Neuronal stem cell (in vitro differentiated cells): ENCODE results near the gene FUT6.
"Not testable (repeated sequence)": the region's sequence is repeated elsewhere in the genome, so short reads cannot be mapped to it uniquely, and the experiment has no call there.

ENCODE experiments used
- DNase-seq: peaks from one replicate; pipeline ENCODE4 v3.0.0-alpha.2; 2013; ENCODE audit warnings: low spot score
- H2AFZ ChIP-seq: one replicate; pipeline ENCODE4 v1.6.1; 2013; ENCODE audit warnings: mild to moderate bottlenecking, low read length, inconsistent platforms
- H2AK5ac ChIP-seq: 2 replicates; pipeline ENCODE4 v1.6.1; 2013; ENCODE audit warnings: low read depth, mild to moderate bottlenecking, inconsistent platforms, low read length, moderate library complexity, mixed read lengths
- H2BK120ac ChIP-seq: 2 replicates; pipeline ENCODE4 v1.6.1; 2013; ENCODE audit warnings: low read depth, mild to moderate bottlenecking, inconsistent platforms, low read length, moderate library complexity, mixed read lengths
- H2BK12ac ChIP-seq: one replicate; pipeline ENCODE4 v1.6.1; 2013; ENCODE audit warnings: low read length, inconsistent platforms
- H2BK15ac ChIP-seq: 2 replicates; pipeline ENCODE4 v1.6.1; 2013; ENCODE audit warnings: mild to moderate bottlenecking, low read length, inconsistent platforms, mixed read lengths
- H2BK5ac ChIP-seq: one replicate; pipeline ENCODE4 v1.6.1; 2013; ENCODE audit warnings: inconsistent platforms, mild to moderate bottlenecking, low read length, moderate library complexity
- H3K14ac ChIP-seq: one replicate; pipeline ENCODE4 v1.6.1; 2013; ENCODE audit warnings: low read length, inconsistent platforms
- H3K18ac ChIP-seq: 2 replicates; pipeline ENCODE4 v1.6.1; 2013; ENCODE audit warnings: low read length, inconsistent platforms
- H3K23ac ChIP-seq: 2 replicates; pipeline ENCODE4 v1.6.1; 2013; ENCODE audit warnings: low read depth, mild to moderate bottlenecking, mixed read lengths, low read length, inconsistent platforms; ENCODE audit not compliant: poor library complexity
- H3K27ac ChIP-seq: replicated peaks from 3 replicates; pipeline ENCODE4 v1.5.1; 2013; ENCODE audit warnings: low read length, inconsistent platforms
- H3K27me3 ChIP-seq, 3 experiments: 2 replicates each; pipeline ENCODE4 v1.6.1; 2013; ENCODE audit warnings: low read length in 3 of 3, mild to moderate bottlenecking in 2 of 3, inconsistent platforms in 1 of 3, low read depth in 1 of 3, mixed read lengths in 1 of 3, moderate library complexity in 1 of 3; ENCODE audit not compliant: control insufficient read depth in 3 of 3, insufficient read depth in 3 of 3
- H3K36me3 ChIP-seq, 2 donors: replicated peaks in 1 of 2; 2 replicates each; pipeline ENCODE4 v1.6.1; 2013; ENCODE audit warnings: low read length in 2 of 2; ENCODE audit not compliant: control insufficient read depth in 2 of 2, insufficient read depth in 2 of 2
- H3K4ac ChIP-seq: 2 replicates; pipeline ENCODE4 v1.6.1; 2013; ENCODE audit warnings: inconsistent platforms, mild to moderate bottlenecking, low read length, moderate library complexity
- H3K4me1 ChIP-seq, 2 donors: 1 replicate in 1 of 2; 2 replicates in 1 of 2; pipeline ENCODE4 v1.6.1; 2013; ENCODE audit warnings: low read length in 2 of 2, low read depth in 1 of 2; ENCODE audit not compliant: control insufficient read depth in 2 of 2, insufficient read depth in 1 of 2
- H3K4me2 ChIP-seq: one replicate; pipeline ENCODE4 v1.6.1; 2013; ENCODE audit warnings: mild to moderate bottlenecking, low read length, inconsistent platforms; ENCODE audit not compliant: insufficient read depth, poor library complexity, severe bottlenecking
- H3K4me3 ChIP-seq, 2 donors: 2 replicates each; pipeline ENCODE4 v1.5.1; 2013; ENCODE audit warnings: low read length in 2 of 2, mild to moderate bottlenecking in 2 of 2, inconsistent platforms in 1 of 2, moderate library complexity in 1 of 2
- H3K79me1 ChIP-seq: one replicate; pipeline ENCODE4 v1.6.1; 2013; ENCODE audit warnings: low read depth, mild to moderate bottlenecking, inconsistent platforms, low read length, moderate library complexity
- H3K9ac ChIP-seq: one replicate; pipeline ENCODE4 v1.6.1; 2013; ENCODE audit warnings: mild to moderate bottlenecking, low read depth, low read length, inconsistent platforms; ENCODE audit not compliant: poor library complexity
- H3K9me3 ChIP-seq, 2 donors: replicated peaks in 1 of 2; 2 replicates each; pipeline versions ENCODE3 to v1.6.1; 2013; ENCODE audit warnings: low read length in 2 of 2, mild to moderate bottlenecking in 2 of 2, inconsistent platforms in 1 of 2, low read depth in 1 of 2, mixed read lengths in 1 of 2, moderate library complexity in 1 of 2; ENCODE audit not compliant: control insufficient read depth in 2 of 2, insufficient read depth in 1 of 2
- H4K8ac ChIP-seq: one replicate; pipeline ENCODE4 v1.6.1; 2013; ENCODE audit warnings: low read depth, mild to moderate bottlenecking, inconsistent platforms, low read length, moderate library complexity
- H4K91ac ChIP-seq: one replicate; pipeline ENCODE4 v1.6.1; 2013; ENCODE audit warnings: low read length, low read depth, mild to moderate bottlenecking, inconsistent platforms; ENCODE audit not compliant: poor library complexity
- WGBS, 2 donors: extraction: QIAGEN DNeasy Blood & Tissue Kit; methylation state at CpG; one replicate each; pipeline ENCODE4 v1.1.7; 2013; ENCODE audit warnings: missing lambda C conversion rate in 2 of 2, mixed read lengths in 1 of 2; ENCODE audit not compliant: insufficient read length in 2 of 2, insufficient replicate concordance in 1 of 2; ENCODE audit errors: extremely low coverage in 2 of 2; 5-methylcytosine and 5-hydroxymethylcytosine counted together

FUT6 gene

DNA sequence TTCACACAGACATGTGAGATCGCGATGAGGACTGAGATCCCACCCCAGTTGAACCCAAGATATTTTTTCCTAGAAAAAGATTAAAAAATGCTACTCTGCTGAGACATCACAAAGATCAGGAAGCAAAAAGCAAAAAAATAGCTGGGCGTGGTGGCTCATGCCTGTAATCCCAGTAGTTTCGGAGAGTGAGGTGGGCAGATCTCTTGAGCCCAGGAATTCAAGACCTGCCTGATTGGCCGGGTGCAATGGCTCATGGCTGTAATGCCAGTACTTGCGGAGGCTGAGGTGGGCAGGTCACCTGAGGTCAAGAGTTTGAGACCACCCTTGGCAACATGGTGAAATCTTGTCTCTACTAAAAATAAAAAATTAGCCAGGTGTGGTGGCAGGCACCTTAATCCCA lies 10.7 kb upstream of the FUT6 start:
- Histone ChIP-seq H3K18ac (no peak overlapping the region), H2BK12ac (no peak overlapping the region), H3K4me1 (peaks cover 0 to 2% of the 10 kb centered on the region in 2 donors), H3K9ac (no peak overlapping the region), H3K14ac (peak overlapping the region; percentile 64), H4K91ac (no peak overlapping the region), H2BK5ac (no peak overlapping the region), H3K27ac (no peak overlapping the region), H2AFZ (no peak overlapping the region), H3K4me2 (no peak overlapping the region), H3K4ac (no peak overlapping the region), H3K9me3 (no peaks in the 10 kb centered on the region), H3K36me3 (no peaks in the 10 kb centered on the region), H3K23ac (no peak overlapping the region), H4K8ac (no peak overlapping the region), H2BK120ac (no peak overlapping the region), H2AK5ac (no peak overlapping the region), H3K79me1 (no peaks in the 10 kb centered on the region), H2BK15ac (no peak overlapping the region), H3K4me3 (no peak overlapping the region), H3K27me3 (peaks cover 0 to 7% (median 0%) of the 10 kb centered on the region in 3 experiments)
- WGBS, 2 donors = no CpG with 5 or more reads among the region's 6 CpGs
- DNase-seq = no peak

DNA sequence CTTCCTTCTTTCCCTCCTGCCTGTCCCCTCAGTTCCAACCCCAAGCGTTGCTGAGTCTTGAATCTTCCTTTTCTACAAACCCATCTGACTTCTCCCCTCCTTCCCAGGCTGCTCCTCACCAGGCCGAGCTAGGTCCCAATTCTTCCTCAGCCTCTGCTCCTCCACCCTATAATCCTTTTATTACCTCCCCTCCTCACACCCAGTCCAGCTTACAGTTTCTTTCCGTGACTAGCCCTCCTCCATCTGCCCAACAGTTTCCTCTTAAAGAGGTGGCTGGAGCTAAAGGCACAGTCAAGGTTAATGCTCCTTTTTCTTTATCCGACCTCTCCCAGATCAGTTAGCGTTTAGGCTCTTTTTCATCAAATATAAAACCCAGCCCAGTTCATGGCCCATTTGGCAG lies 9.1 kb upstream of the FUT6 start:
- no CpG with 5 or more reads among the region's 5 CpGs for WGBS, 2 donors
- not testable (repeated sequence) for DNase-seq, H3K23ac ChIP-seq

DNA sequence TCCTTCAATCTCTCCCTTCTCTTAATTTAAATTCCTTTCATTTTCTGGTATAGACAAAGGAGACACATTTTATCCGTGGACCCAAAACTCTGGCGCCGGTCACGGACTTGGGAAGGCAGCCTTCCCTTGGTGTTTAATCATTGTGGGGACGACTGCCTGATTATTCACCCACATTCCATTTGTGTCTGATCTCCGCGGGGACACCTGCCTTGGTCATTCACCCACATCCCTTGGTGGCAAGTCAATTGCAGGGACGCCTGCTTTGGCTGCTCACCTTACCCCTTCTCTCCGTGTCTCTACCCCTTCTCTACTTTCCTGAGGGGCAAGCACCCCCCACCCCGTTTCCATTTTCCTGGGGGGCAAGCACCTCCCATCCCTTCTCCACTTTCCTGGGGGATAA lies 8.3 kb upstream of the FUT6 start:
- H2BK15ac ChIP-seq, H4K91ac ChIP-seq, H3K4me3 ChIP-seq, H3K4me1 ChIP-seq, H3K4me2 ChIP-seq, H3K27me3 ChIP-seq, H3K36me3 ChIP-seq, H3K14ac ChIP-seq, H3K23ac ChIP-seq, H2BK5ac ChIP-seq, H3K4ac ChIP-seq, DNase-seq, H2BK12ac ChIP-seq, H3K9ac ChIP-seq, H4K8ac ChIP-seq, H3K27ac ChIP-seq, H3K9me3 ChIP-seq, H2AK5ac ChIP-seq, H3K18ac ChIP-seq, H2BK120ac ChIP-seq, H2AFZ ChIP-seq, H3K79me1 ChIP-seq: not testable (repeated sequence)
- WGBS, 2 donors = no CpG with 5 or more reads among the region's 10 CpGs

More for the DNA sequence above, 9.1 kb upstream of the FUT6 start:
- not testable (repeated sequence) for H2BK12ac ChIP-seq, H3K27ac ChIP-seq, H3K14ac ChIP-seq, H4K8ac ChIP-seq, H3K4me3 ChIP-seq, H3K79me1 ChIP-seq, H3K4me1 ChIP-seq, H3K4me2 ChIP-seq, H3K18ac ChIP-seq, H4K91ac ChIP-seq, H3K36me3 ChIP-seq, H2BK5ac ChIP-seq, H2AK5ac ChIP-seq, H2AFZ ChIP-seq, H3K27me3 ChIP-seq, H2BK15ac ChIP-seq, H3K9me3 ChIP-seq, H3K4ac ChIP-seq, H2BK120ac ChIP-seq, H3K9ac ChIP-seq

DNA sequence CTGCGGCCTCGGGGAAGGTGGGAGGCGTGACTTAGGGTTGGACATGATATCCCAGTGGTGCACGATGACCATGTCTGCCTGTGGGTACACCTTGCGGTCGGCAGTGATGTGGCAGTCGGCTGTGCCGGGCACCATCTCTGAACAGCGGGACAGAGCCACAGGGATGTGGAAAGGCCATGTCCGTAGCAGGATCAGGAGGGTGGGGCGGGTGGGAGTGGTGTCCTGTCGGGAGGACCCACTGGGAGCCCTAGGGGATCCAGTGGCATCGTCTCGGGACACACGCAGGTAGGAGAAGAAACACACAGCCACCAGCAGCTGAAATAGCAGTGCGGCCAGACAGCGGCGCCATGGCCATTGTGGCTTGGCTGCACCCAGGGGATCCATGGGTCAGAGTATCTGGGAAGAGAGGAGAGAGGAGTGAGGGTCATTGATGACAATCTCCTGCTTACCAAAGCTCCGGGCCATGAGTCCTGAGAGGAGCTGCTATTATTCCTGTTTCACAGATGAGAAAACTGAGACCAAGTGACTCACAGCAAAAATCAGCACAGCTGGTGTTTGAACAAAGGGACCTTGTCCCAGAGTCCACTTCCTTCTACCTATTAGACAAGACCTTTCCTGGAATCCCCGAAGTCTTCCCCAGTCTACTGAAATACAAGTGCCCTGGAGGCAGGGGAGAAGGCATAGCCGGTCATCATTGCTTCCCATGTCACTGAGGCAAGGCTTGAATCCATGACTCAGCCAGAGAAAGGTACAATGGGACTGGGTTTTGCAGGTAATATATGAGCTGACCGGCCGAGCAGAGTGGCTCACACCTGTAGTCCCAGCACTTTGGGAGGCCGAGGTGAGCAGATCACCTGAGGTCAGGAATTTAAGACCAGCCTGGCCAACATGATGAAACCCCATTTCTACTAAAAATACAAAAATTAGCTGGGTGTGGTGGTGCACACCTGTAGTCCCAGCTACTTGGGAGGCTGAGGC lies 5.2 kb upstream of the FUT6 start:
- no CpG with 5 or more reads among the region's 24 CpGs for WGBS, 2 donors
- H2AK5ac ChIP-seq = no peak overlapping the region
- no peak overlapping the region for H3K4me2 ChIP-seq
- H3K23ac ChIP-seq = no peak overlapping the region
- H3K9me3 ChIP-seq = no peaks in the 10 kb centered on the region
- DNase-seq = no peak
- no peak overlapping the region for H4K91ac ChIP-seq
- H3K14ac ChIP-seq = no peak overlapping the region
- H3K79me1 ChIP-seq = no peaks in the 10 kb centered on the region
- no peaks in the 10 kb centered on the region for H3K36me3 ChIP-seq
- H3K27me3 ChIP-seq = peaks cover 0 to 5% (median 0%) of the 10 kb centered on the region in 3 experiments
- no peak overlapping the region for H2BK120ac ChIP-seq
- no peak overlapping the region for H3K4me3 ChIP-seq
- no peak overlapping the region for H3K27ac ChIP-seq
- H3K18ac ChIP-seq = no peak overlapping the region
- H2BK15ac ChIP-seq = no peak overlapping the region
- H3K9ac ChIP-seq = no peak overlapping the region
- H2BK12ac ChIP-seq = no peak overlapping the region
- no peak overlapping the region for H2BK5ac ChIP-seq
- H3K4me1 ChIP-seq = no peaks in the 10 kb centered on the region
- H3K4ac ChIP-seq = no peak overlapping the region
- H2AFZ ChIP-seq = no peak overlapping the region
- no peak overlapping the region for H4K8ac ChIP-seq
